MCF 10A (cell line): Measurements from ENCODE around the gene PNMA8A. TPM values are rescaled to one million over a fixed set of nuclear protein-coding genes. Genes with fewer than 3 reads are reported as not detected.

ENCODE experiments used
- BruUV-seq: library from RNA; stranded (reverse); fragments of 400-500 nt; replicated peaks from 2 replicates; lab custom pipeline; 2021; lab: Mats Ljungman, UMichigan
- CTCF ChIA-PET: fragments of 300-600 bp; sonication (Branson Sonifier 250); formaldehyde crosslinking; extraction: SDS; loops from one replicate; lab custom pipeline; 2021; ENCODE audit warnings: antibody characterized with exemption, inconsistent platforms; lab: Yijun Ruan, JAX
- POLR2A ChIA-PET: fragments of 300-600, 350-650 bp; sonication (Branson Sonifier 250); formaldehyde crosslinking; extraction: SDS; loops from one replicate; lab custom pipeline; 2020; ENCODE audit warnings: antibody characterized with exemption, inconsistent platforms; lab: Yijun Ruan, JAX
- DNase-seq: peaks from one replicate; pipeline ENCODE4 v3.0.0-alpha.2; 2018; ENCODE audit not compliant: unreplicated experiment
- H3K27ac Mint-ChIP-seq: one replicate; pipeline ENCODE4 v1.8.0; 2022; ENCODE audit warnings: mild to moderate bottlenecking, low read depth, mixed read lengths; ENCODE audit not compliant: unreplicated experiment
- H3K27me3 Mint-ChIP-seq: one replicate; pipeline ENCODE4 v1.8.0; 2022; ENCODE audit warnings: mixed read lengths; ENCODE audit not compliant: insufficient read depth, unreplicated experiment
- H3K36me3 Mint-ChIP-seq: one replicate; pipeline ENCODE4 v1.8.0; 2022; ENCODE audit warnings: mild to moderate bottlenecking, moderate library complexity, mixed read lengths; ENCODE audit not compliant: insufficient read depth, unreplicated experiment
- H3K4me1 Mint-ChIP-seq: one replicate; pipeline ENCODE4 v1.8.0; 2022; ENCODE audit warnings: mixed read lengths; ENCODE audit not compliant: insufficient read depth, unreplicated experiment
- H3K4me3 Mint-ChIP-seq: one replicate; pipeline ENCODE4 v1.8.0; 2022; ENCODE audit warnings: mild to moderate bottlenecking, moderate library complexity, mixed read lengths; ENCODE audit not compliant: unreplicated experiment
- H3K9me3 Mint-ChIP-seq: one replicate; pipeline ENCODE4 v1.8.0; 2022; ENCODE audit warnings: mixed read lengths; ENCODE audit not compliant: unreplicated experiment
- CTCF ChIP-seq: fragments of 200-600 bp; IDR thresholded peaks from one replicate; pipeline ENCODE4 v1.8.0; 2022; ENCODE audit warnings: antibody characterized with exemption, mild to moderate bottlenecking; ENCODE audit not compliant: unreplicated experiment
- intact Hi-C: fragments of 100-400 bp; cut with micrococcal nuclease; formaldehyde crosslinking; loops from 2 replicates; pipeline ENCODE4 v1.14.1; 2022
- total RNA-seq: library from RNA; stranded (reverse); gene quantifications from 2 replicates; pipeline ENCODE4 v1.2.3, GENCODE V29; 2022

Gene PNMA8A
- total RNA-seq, 1 experiment from 2014 or later, result 7.6 TPM

GRCh38 chr19:46431824-46432223 is 39.5 kb downstream of the PNMA8A start:
- no peak for TF ChIP-seq CTCF
- no peak overlapping the region for H3K4me3 Mint-ChIP-seq
- no peak overlapping the region for H3K27ac Mint-ChIP-seq
- H3K4me1 Mint-ChIP-seq, result no peaks in the 10 kb centered on the region
- peaks cover 5% of the 10 kb centered on the region for H3K36me3 Mint-ChIP-seq
- H3K27me3 Mint-ChIP-seq, result peaks cover 10% of the 10 kb centered on the region
- intact Hi-C loops, result no loop called here
- ChIA-PET POLR2A (no interaction called here), CTCF (interaction anchor here (1.1 to 1.5 kb wide), 2 partner anchors 30 to 36 kb away, joined by 4 to 6 read pairs; no protein-coding TSS in a partner anchor)
- H3K9me3 Mint-ChIP-seq, result no peaks in the 10 kb centered on the region
- no peak for DNase-seq
- BruUV-seq, result no TSS peak

GRCh38 chr19:46429999-46430398 is 41.4 kb downstream of the PNMA8A start:
- H3K4me1 Mint-ChIP-seq, result no peaks in the 10 kb centered on the region
- H3K36me3 Mint-ChIP-seq, result peaks cover 5% of the 10 kb centered on the region
- ChIA-PET POLR2A (no interaction called here), CTCF (no interaction called here)
- BruUV-seq, result no TSS peak
- no peak for TF ChIP-seq CTCF
- no peak overlapping the region for H3K27ac Mint-ChIP-seq
- H3K4me3 Mint-ChIP-seq, result no peak overlapping the region
- intact Hi-C loops, result no loop called here
- no peaks in the 10 kb centered on the region for H3K9me3 Mint-ChIP-seq
- no peak for DNase-seq
- H3K27me3 Mint-ChIP-seq, result peaks cover 10% of the 10 kb centered on the region

GRCh38 chr19:46428239-46429135 is 42.9 kb downstream of the PNMA8A start, which contains the start of gene PNMA8C:
PNMA8C (minus strand) TSS chr19:46428936; CDS start chr19:46428359, 577 bp downstream.
- H3K9me3 Mint-ChIP-seq, result no peaks in the 10 kb centered on the region
- DNase-seq, result peak; percentile 11
- H3K4me1 Mint-ChIP-seq, result no peaks in the 10 kb centered on the region
- no peak for TF ChIP-seq CTCF
- no TSS peak for BruUV-seq
- ChIA-PET CTCF (interaction anchor here (0.9 kb wide), 1 partner anchor 59 kb away, joined by 3 read pairs; no protein-coding TSS in a partner anchor), POLR2A (no interaction called here)
- peaks cover 5% of the 10 kb centered on the region for H3K36me3 Mint-ChIP-seq
- no peak within 1 kb of the TSS for H3K27ac Mint-ChIP-seq
- intact Hi-C loops, result no loop called here
- peaks cover 10% of the 10 kb centered on the region for H3K27me3 Mint-ChIP-seq
- H3K4me3 Mint-ChIP-seq, result no peak within 1 kb of the TSS

- CTCF ChIA-PET, result interaction anchor here (0.6 to 0.9 kb wide), 4 partner anchors 33 to 122 kb away, joined by 3 to 5 read pairs (median 3); no protein-coding TSS in a partner anchor
- no peak for TF ChIP-seq CTCF
- no peak for DNase-seq
- Mint-ChIP-seq H3K27me3 (peaks cover 10% of the 10 kb centered on the region), H3K27ac (no peak overlapping the region), H3K9me3 (no peaks in the 10 kb centered on the region), H3K4me3 (no peak overlapping the region), H3K4me1 (no peaks in the 10 kb centered on the region), H3K36me3 (peaks cover 5% of the 10 kb centered on the region)
- POLR2A ChIA-PET, result no interaction called here
- BruUV-seq, result no TSS peak
- intact Hi-C loops, result no loop called here
Observed at GRCh38 chr19:46427518-46428045, 43.8 kb downstream of the PNMA8A start.
